Measurements from ENCODE around the gene SLC39A6.

- no peak for TF ChIP-seq CTCF (IDR thresholded peaks at IDR 0.05; ENCODE audit: poor library complexity, severe bottlenecking)
- TF ChIP-seq EZH2 (IDR thresholded peaks at IDR 0.05; ENCODE audit: borderline replicate concordance, insufficient read depth, low read length, poor library complexity, severe bottlenecking), result no peak
- TF ChIP-seq TAF1 (IDR thresholded peaks at IDR 0.05; ENCODE audit: low read depth), result no peak
- no peak for TF ChIP-seq RAD21 (conservative IDR thresholded peaks at IDR 0.05)
- TF ChIP-seq POLR2AphosphoS5 (IDR thresholded peaks at IDR 0.05), result no peak
Measured at GRCh38 chr18:36176711-36177110, 47.6 kb upstream of the SLC39A6 start.
